HL-60 (cell line): ENCODE results near the gene HLCS.

ENCODE experiments used
- DNase-seq, 2 experiments: peaks; one replicate each; pipeline ENCODE4 v3.0.0-alpha.2; 2010 to 2020; ENCODE audit warnings: low read depth in 1 of 2, low spot score in 1 of 2
- H3K27ac ChIP-seq: fragments of 250-450 bp; sonication (Bioruptor Pico); replicated peaks from 2 replicates; pipeline ENCODE4 v1.5.1; 2020; ENCODE audit warnings: mild to moderate bottlenecking, moderate library complexity
- H3K27me3 ChIP-seq: fragments of 250-450 bp; sonication (Bioruptor Pico); 2 replicates; pipeline ENCODE4 v1.5.1; 2021; ENCODE audit warnings: mild to moderate bottlenecking, moderate library complexity; ENCODE audit not compliant: insufficient read depth, poor library complexity, severe bottlenecking
- H3K4me3 ChIP-seq: replicated peaks from 2 replicates; pipeline ENCODE4 v1.5.1; 2011; ENCODE audit warnings: mild to moderate bottlenecking, control low read depth, low read length; ENCODE audit not compliant: insufficient read depth
- CTCF ChIP-seq: IDR thresholded peaks from one replicate; pipeline ENCODE4 v1.5.1; 2011; ENCODE audit warnings: low read length, control low read depth, inconsistent platforms; ENCODE audit not compliant: insufficient read depth
- GABPA ChIP-seq: IDR thresholded peaks from 2 replicates; pipeline ENCODE4 v1.6.1; 2012; ENCODE audit warnings: low read depth
- POLR2AphosphoS5 ChIP-seq: IDR thresholded peaks from 2 replicates; pipeline ENCODE4 v1.6.1; 2012; ENCODE audit warnings: low read depth
- REST ChIP-seq: IDR thresholded peaks from 2 replicates; pipeline ENCODE4 v1.6.1; 2012; ENCODE audit warnings: low read depth; ENCODE audit not compliant: insufficient replicate concordance
- SPI1 ChIP-seq: IDR thresholded peaks from 2 replicates; pipeline ENCODE4 v1.6.1; 2012; ENCODE audit warnings: low read depth, mild to moderate bottlenecking, borderline replicate concordance

The HLCS gene

GRCh38 chr21:36867291-36867905 is 99.1 kb downstream of the HLCS start:
- H3K27me3 ChIP-seq, result peaks cover 2% of the 10 kb centered on the region
- H3K4me3 ChIP-seq, result no peak overlapping the region
- DNase-seq, result no peak
- no peak overlapping the region for H3K27ac ChIP-seq
- TF ChIP-seq REST (no peak), POLR2AphosphoS5 (no peak), CTCF (no peak)

DNA sequence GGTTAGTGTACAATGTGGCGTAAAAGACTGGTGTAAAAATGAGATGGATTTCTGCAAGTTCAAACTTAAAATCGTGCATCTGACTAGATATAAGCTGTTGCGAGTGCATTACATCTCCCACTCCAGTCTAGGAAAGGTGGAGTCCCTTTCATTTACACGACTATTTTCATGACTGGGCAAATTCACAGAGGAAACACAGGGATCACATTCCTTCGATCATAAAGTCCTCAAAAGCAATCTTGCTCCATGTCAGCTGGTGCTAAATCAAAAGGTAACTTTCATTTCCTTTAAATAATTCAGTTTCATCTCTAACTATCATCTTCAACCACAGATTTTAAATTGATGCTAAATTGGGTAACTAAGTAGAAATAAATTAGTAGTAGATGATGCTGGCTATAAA is 100.0 kb downstream of the HLCS start:
- DNase-seq, result no peak
- Histone ChIP-seq H3K27ac (no peak overlapping the region), H3K27me3 (peaks cover 2% of the 10 kb centered on the region), H3K4me3 (no peak overlapping the region)
- TF ChIP-seq REST (no peak), SPI1 (no peak), GABPA (no peak), POLR2AphosphoS5 (no peak), CTCF (no peak)

- no peak for TF ChIP-seq SPI1
- no peak for TF ChIP-seq GABPA
- no peak for TF ChIP-seq REST
- TF ChIP-seq CTCF, result no peak
- no peak for TF ChIP-seq POLR2AphosphoS5
These were observed 101.5 kb downstream of the HLCS start for GRCh38 chr21:36864974-36865373.

More at GRCh38 chr21:36864974-36865373, 101.5 kb downstream of the HLCS start:
- no peak overlapping the region for H3K27ac ChIP-seq
- no peak overlapping the region for H3K4me3 ChIP-seq
- DNase-seq, result no peak
- H3K27me3 ChIP-seq, result peaks cover 2% of the 10 kb centered on the region
